Measurements from ENCODE around the gene MINDY4.

Gene MINDY4

DNA sequence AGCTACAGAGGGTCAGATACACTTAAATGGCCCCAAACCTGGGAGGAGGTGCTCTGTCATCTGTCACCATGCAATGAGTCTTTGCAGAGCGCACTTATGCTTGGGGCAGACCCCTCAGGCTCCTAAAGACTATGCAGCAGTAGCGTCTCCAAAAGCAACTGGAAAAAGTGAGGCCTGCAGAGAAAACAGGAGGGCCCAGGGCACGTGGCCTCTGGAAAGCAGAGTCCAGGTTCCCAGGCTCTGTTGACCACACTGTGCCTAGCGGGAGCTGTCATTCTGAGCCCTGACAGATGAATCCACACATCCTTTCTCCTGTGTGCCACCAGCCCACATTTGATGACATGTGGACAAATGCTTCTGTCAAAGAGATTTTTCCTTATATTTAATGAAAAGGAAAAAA is 66.4 kb downstream of the MINDY4 start:
- Histone ChIP-seq H3K36me3 (no peaks in the 10 kb centered on the region), H3K9me3 (ENCODE audit: severe bottlenecking) (peaks cover 21% of the 10 kb centered on the region), H3K27me3 (ENCODE audit: insufficient read depth, low read depth, severe bottlenecking) (no peaks in the 10 kb centered on the region), H3K4me3 (ENCODE audit: low read depth, low read length) (no peak overlapping the region), H3K27ac (no peak overlapping the region)
- DNase-seq = no peak
- TF ChIP-seq, protein P1, sequence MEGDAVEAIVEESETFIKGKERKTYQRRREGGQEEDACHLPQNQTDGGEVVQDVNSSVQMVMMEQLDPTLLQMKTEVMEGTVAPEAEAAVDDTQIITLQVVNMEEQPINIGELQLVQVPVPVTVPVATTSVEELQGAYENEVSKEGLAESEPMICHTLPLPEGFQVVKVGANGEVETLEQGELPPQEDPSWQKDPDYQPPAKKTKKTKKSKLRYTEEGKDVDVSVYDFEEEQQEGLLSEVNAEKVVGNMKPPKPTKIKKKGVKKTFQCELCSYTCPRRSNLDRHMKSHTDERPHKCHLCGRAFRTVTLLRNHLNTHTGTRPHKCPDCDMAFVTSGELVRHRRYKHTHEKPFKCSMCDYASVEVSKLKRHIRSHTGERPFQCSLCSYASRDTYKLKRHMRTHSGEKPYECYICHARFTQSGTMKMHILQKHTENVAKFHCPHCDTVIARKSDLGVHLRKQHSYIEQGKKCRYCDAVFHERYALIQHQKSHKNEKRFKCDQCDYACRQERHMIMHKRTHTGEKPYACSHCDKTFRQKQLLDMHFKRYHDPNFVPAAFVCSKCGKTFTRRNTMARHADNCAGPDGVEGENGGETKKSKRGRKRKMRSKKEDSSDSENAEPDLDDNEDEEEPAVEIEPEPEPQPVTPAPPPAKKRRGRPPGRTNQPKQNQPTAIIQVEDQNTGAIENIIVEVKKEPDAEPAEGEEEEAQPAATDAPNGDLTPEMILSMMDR (IDR thresholded peaks at IDR 0.05; ENCODE audit: low read depth, low read length) = no peak

DNA sequence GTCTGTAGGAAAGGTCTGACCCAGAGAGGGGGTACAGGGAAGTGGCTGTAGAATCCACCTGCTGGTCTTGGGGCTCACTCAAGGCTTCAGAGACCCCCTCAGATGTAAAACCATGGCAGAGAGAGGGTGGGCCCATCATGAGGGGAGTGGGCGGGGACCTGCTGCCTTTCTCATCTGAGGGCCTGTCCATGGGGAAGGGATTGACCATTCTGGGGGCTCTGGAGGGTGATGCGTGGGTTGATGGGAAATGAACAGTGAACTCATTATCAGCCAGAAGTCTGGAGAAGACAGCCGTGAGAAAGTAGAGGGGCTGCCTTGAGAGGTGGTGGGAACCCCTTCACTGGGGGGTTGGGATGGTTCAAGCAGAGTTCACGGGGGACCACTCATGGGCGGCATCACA is 66.8 kb downstream of the MINDY4 start:
- H3K36me3 ChIP-seq = no peaks in the 10 kb centered on the region
- no peaks in the 10 kb centered on the region for H3K27me3 ChIP-seq (ENCODE audit: insufficient read depth, low read depth, severe bottlenecking)
- no peak overlapping the region for H3K27ac ChIP-seq
- H3K4me3 ChIP-seq (ENCODE audit: low read depth, low read length) = no peak overlapping the region
- TF ChIP-seq, protein P1 (IDR thresholded peaks at IDR 0.05; ENCODE audit: low read depth, low read length) = no peak
- no peak for DNase-seq
- peaks cover 19% of the 10 kb centered on the region for H3K9me3 ChIP-seq (ENCODE audit: severe bottlenecking)

DNA sequence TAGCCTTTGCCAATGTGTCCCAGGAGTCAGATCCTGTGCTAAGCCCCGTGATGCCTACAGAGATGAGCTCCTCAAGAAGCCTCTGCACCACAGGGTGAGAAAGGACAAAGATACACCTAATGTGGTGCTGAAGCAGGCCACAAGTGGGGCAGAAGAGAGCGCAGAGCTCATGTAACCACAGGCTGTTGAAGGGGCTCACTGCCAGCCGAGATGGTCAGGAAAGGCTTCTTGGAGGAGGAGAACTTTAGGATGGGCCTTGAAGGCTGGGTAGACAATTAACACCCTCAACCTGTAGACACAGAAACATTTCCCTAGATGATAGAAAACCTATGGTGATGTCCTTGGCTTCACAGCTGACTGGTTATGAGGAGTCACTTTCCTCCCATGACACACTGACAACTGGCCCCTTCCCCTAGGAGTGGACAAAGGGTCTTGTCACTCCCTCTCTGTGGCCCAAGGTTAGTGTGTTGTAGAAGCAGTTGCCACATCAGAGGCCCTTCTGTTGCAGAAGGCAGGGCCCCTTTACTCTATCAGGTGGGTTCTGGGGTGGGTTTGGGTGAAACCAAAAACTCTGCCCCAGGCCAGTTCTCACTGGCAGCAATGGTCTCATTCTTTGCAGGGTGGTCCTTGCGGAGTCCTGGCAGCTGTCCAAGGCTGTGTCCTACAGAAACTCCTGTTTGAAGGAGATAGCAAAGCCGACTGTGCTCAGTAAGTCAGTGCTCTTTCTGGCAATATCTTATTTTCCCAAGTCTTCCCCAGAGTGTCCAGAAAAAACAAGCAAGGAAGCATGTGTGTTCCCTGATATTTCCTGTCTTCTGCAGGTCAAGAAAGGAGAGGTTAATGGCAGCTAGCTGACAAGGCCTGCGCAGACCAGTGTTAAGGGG is 69.2 kb downstream of the MINDY4 start:
- TF ChIP-seq, protein P1 (IDR thresholded peaks at IDR 0.05; ENCODE audit: low read depth, low read length) = no peak
- no peaks in the 10 kb centered on the region for H3K27me3 ChIP-seq (ENCODE audit: insufficient read depth, low read depth, severe bottlenecking)

DNA sequence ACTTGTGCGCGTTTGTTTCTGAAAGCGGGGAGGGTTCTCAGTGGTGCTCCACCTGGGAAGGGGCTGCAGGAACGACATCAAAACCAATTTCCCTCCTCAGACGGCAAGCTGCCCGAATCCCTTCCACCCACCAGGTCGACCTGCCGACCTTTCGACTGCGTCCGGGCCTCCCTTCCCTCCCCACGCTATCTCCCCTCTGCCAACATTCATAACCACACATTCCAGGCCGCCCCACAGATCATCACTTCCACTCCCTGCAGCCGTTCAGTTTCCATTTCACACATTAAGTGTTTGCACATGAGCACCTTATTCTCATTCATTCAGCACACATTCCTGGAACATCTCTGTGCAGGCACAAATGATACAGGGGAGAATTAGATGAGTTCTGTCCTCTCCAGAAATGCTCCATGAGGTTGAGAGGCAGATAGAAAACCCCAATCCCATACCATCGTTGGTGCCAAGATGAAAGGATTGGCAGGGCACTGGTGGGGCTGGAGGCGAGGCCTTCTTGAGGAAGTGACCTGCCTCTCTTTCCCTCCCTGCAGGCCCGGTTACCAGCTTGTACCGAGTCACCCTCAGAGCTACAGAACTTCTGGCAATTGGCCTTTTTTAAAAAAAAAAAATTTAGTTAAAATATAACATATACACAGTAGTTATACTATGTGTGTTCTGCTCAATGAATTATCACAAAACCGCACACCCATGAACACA is 70.0 kb downstream of the MINDY4 start:
- H3K27me3 ChIP-seq (ENCODE audit: insufficient read depth, low read depth, severe bottlenecking) = no peaks in the 10 kb centered on the region
- no peak for DNase-seq
- H3K36me3 ChIP-seq = no peaks in the 10 kb centered on the region
- TF ChIP-seq, protein P1 (IDR thresholded peaks at IDR 0.05; ENCODE audit: low read depth, low read length) = no peak
- H3K4me3 ChIP-seq (ENCODE audit: low read depth, low read length) = no peak overlapping the region
- no peak overlapping the region for H3K27ac ChIP-seq
- no peaks in the 10 kb centered on the region for H3K9me3 ChIP-seq (ENCODE audit: severe bottlenecking)

More for the DNA sequence above, 69.2 kb downstream of the MINDY4 start:
- no peak for DNase-seq
- no peaks in the 10 kb centered on the region for H3K9me3 ChIP-seq (ENCODE audit: severe bottlenecking)
- no peaks in the 10 kb centered on the region for H3K36me3 ChIP-seq
- no peak overlapping the region for H3K27ac ChIP-seq
- H3K4me3 ChIP-seq (ENCODE audit: low read depth, low read length) = no peak overlapping the region

DNA sequence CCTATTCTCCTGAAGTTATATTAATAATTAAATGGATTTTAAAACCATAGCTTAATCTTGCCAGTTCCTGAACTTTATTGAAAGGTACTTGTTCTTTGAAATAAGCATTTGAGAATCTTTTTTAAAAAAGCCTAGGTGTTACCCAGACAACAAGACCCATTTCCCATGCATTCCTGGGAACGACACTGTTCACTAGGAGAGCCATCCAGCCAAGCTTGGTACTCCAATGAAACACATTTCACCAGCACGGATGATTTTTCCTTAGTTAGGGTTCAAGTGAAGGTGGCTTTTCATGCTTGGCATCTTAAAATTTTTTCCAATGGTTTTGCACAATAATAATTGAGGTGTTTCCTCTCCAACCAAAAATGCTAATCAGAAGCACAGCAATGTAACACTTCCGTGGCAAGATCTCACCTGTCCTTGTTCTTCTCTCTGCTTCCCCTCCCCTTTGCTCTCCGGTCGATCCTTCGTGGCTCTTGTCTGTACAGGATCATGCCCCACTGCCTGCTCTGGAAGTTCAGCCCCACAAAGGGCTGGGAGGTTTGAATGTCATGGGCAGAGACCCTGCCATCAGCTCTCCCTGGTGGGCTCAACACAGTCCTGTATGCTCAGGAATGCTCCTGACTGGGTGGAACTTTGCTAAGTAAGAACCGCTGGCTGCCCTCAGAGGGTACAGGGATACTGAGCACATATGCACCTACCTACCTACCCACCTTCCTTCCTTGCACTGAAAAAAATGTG is 70.8 kb downstream of the MINDY4 start:
- no peak overlapping the region for H3K4me3 ChIP-seq (ENCODE audit: low read depth, low read length)
- DNase-seq = no peak
- no peaks in the 10 kb centered on the region for H3K36me3 ChIP-seq
- H3K27me3 ChIP-seq (ENCODE audit: insufficient read depth, low read depth, severe bottlenecking) = no peaks in the 10 kb centered on the region
- TF ChIP-seq, protein P1 (IDR thresholded peaks at IDR 0.05; ENCODE audit: low read depth, low read length) = no peak
- no peak overlapping the region for H3K27ac ChIP-seq
- no peaks in the 10 kb centered on the region for H3K9me3 ChIP-seq (ENCODE audit: severe bottlenecking)
